Astrocyte (in vitro differentiated cells and primary cell): ENCODE results near the gene EPB42.

Source experiments
- CTCF ChIP-seq: IDR thresholded peaks from 2 replicates; pipeline ENCODE4 v1.5.1; 2011; ENCODE audit warnings: low read depth, mild to moderate bottlenecking, inconsistent platforms, low read length, moderate library complexity; ENCODE audit not compliant: insufficient read depth
- EZH2 ChIP-seq: IDR thresholded peaks from 2 replicates; pipeline ENCODE4 v1.6.1; 2012; ENCODE audit warnings: mild to moderate bottlenecking, low read length, inconsistent platforms; ENCODE audit not compliant: insufficient read depth

- TF ChIP-seq CTCF (no peak), EZH2 (no peak)
These were observed 11.6 kb downstream of the EPB42 start for GRCh38 chr15:43209059-43209824.
